PC-9 (cell line): ENCODE measurements around the gene USP48. TPM values are rescaled to one million over a fixed set of nuclear protein-coding genes. Genes with fewer than 3 reads are reported as not detected.

Experiments
- BruUV-seq: library from RNA; stranded (reverse); fragments of 400-500 nt; replicated peaks from 2 replicates; lab custom pipeline; 2021; lab: Mats Ljungman, UMichigan
- CTCF ChIA-PET: fragments of 300-600 bp; sonication (Branson Sonifier 250); formaldehyde crosslinking; loops from one replicate; lab custom pipeline; 2022; ENCODE audit warnings: antibody characterized with exemption; lab: Charles Lee
- POLR2A ChIA-PET: fragments of 300-600 bp; sonication (Branson Sonifier 250); formaldehyde crosslinking; loops from one replicate; lab custom pipeline; 2022; ENCODE audit warnings: antibody characterized with exemption; ENCODE audit not compliant: unreplicated experiment; lab: Charles Lee
- DNase-seq, 2 experiments: peaks; one replicate each; pipeline versions ENCODE4 v3.0.0 to v3.0.0-alpha.2; 2015 to 2022; ENCODE audit warnings: mixed read lengths in 1 of 2
- H2AFZ ChIP-seq: fragments of 200-600 bp; sonication (generic); 2 replicates; pipeline ENCODE4 v1.8.1; 2017; ENCODE audit warnings: antibody characterized with exemption
- H3F3A ChIP-seq: fragments of 200-600 bp; sonication (generic); 2 replicates; pipeline ENCODE4 v1.8.1; 2017; ENCODE audit warnings: antibody characterized with exemption, mild to moderate bottlenecking, low read depth; ENCODE audit not compliant: insufficient read depth
- H3K27ac ChIP-seq: fragments of 200-600 bp; sonication (generic); 2 replicates; pipeline ENCODE4 v1.6.1; 2016; ENCODE audit warnings: mixed run types
- H3K27me3 ChIP-seq: fragments of 200-600 bp; sonication (generic); 2 replicates; pipeline ENCODE4 v1.6.1; 2016; ENCODE audit warnings: low read depth, mixed run types; ENCODE audit not compliant: insufficient read depth
- H3K36me3 ChIP-seq: fragments of 200-600 bp; sonication (generic); 2 replicates; pipeline ENCODE4 v1.6.1; 2016; ENCODE audit warnings: low read depth, mixed run types
- H3K4me1 ChIP-seq: fragments of 200-600 bp; sonication (generic); replicated peaks from 2 replicates; pipeline ENCODE4 v1.6.1; 2016; ENCODE audit warnings: mixed run types; ENCODE audit not compliant: insufficient read depth
- H3K4me2 ChIP-seq: fragments of 200-600 bp; sonication (generic); 2 replicates; pipeline ENCODE4 v1.6.1; 2017; ENCODE audit warnings: mixed run types
- H3K4me3 ChIP-seq: fragments of 200-600 bp; sonication (generic); 2 replicates; pipeline ENCODE4 v1.6.1; 2016; ENCODE audit warnings: mixed run types
- H3K79me2 ChIP-seq: fragments of 200-600 bp; sonication (generic); 2 replicates; pipeline ENCODE4 v1.6.1; 2017; ENCODE audit warnings: low read depth, mixed run types
- H3K9me2 ChIP-seq: fragments of 200-600 bp; sonication (generic); 2 replicates; pipeline ENCODE4 v1.8.1; 2017; ENCODE audit warnings: mild to moderate bottlenecking; ENCODE audit not compliant: insufficient read depth
- H3K9me3 ChIP-seq: fragments of 200-600 bp; sonication (generic); 2 replicates; pipeline ENCODE4 v1.8.1; 2016; ENCODE audit warnings: low read depth; ENCODE audit not compliant: insufficient read depth
- H4K20me1 ChIP-seq: fragments of 200-600 bp; sonication (generic); 2 replicates; pipeline ENCODE4 v1.8.1; 2017; ENCODE audit not compliant: insufficient read depth
- CTCF ChIP-seq: fragments of 200-600 bp; sonication (generic); conservative IDR thresholded peaks from 2 replicates; pipeline ENCODE4 v1.6.1; 2017; ENCODE audit warnings: mixed run types, antibody characterized with exemption, mild to moderate bottlenecking, moderate library complexity
- EZH2 ChIP-seq: fragments of 200-600 bp; sonication (generic); IDR thresholded peaks from 2 replicates; pipeline ENCODE4 v1.8.0; 2017; ENCODE audit warnings: antibody characterized with exemption, low read depth
- intact Hi-C: fragments of 100-400 bp; cut with micrococcal nuclease; formaldehyde crosslinking; loops from one replicate; pipeline ENCODE4 v1.10.0; 2022; ENCODE audit not compliant: unreplicated experiment
- total RNA-seq: library from RNA; stranded (reverse); gene quantifications from 2 replicates; pipeline ENCODE4 v1.2.3, GENCODE V29; 2021

The USP48 gene
- total RNA-seq, 1 experiment from 2014 or later, result 63.1 TPM

GRCh38 chr1:21734526-21734925, 48.4 kb downstream of the USP48 start:
- Histone ChIP-seq H3K4me3 (no peak overlapping the region), H3K27me3 (no peaks in the 10 kb centered on the region), H3F3A (peaks cover 1% of the 10 kb centered on the region; the same call in 1 of the 2 replicates), H3K4me1 (no peaks in the 10 kb centered on the region), H3K9me3 (no peaks in the 10 kb centered on the region), H3K4me2 (no peak overlapping the region), H3K36me3 (no peaks in the 10 kb centered on the region), H3K9me2 (no peaks in the 10 kb centered on the region), H3K27ac (no peak overlapping the region), H4K20me1 (no peaks in the 10 kb centered on the region), H2AFZ (no peak overlapping the region), H3K79me2 (no peaks in the 10 kb centered on the region)
- TF ChIP-seq CTCF, result no peak
- no peak for TF ChIP-seq EZH2
- POLR2A ChIA-PET, result interaction anchor here (0.6 to 0.7 kb wide), 2 partner anchors 181 to 1957 kb away, joined by 3 read pairs; partner anchors contain the start of gene RPL11
- no peak for DNase-seq
- no TSS peak for BruUV-seq
- intact Hi-C loops, result no loop called here
- CTCF ChIA-PET, result no interaction called here

GRCh38 chr1:21732664-21733063, 50.3 kb downstream of the USP48 start:
- H3K27me3 ChIP-seq, result no peaks in the 10 kb centered on the region
- H3F3A ChIP-seq, result peaks cover 3% of the 10 kb centered on the region; the same call in 1 of the 2 replicates
- ChIA-PET POLR2A (no interaction called here), CTCF (no interaction called here)
- no peaks in the 10 kb centered on the region for H3K9me2 ChIP-seq
- H3K27ac ChIP-seq, result no peak overlapping the region
- H3K4me3 ChIP-seq, result no peak overlapping the region
- H3K4me2 ChIP-seq, result no peak overlapping the region
- H2AFZ ChIP-seq, result no peak overlapping the region
- H3K9me3 ChIP-seq, result no peaks in the 10 kb centered on the region
- TF ChIP-seq CTCF (no peak), EZH2 (no peak)
- intact Hi-C loops, result no loop called here
- H3K79me2 ChIP-seq, result no peaks in the 10 kb centered on the region
- no peaks in the 10 kb centered on the region for H3K4me1 ChIP-seq
- H4K20me1 ChIP-seq, result no peaks in the 10 kb centered on the region
- H3K36me3 ChIP-seq, result 0 out of 2 replicates have a peak, but pooled peaks cover 2% of the 10 kb centered on the region
- BruUV-seq, result no TSS peak
- DNase-seq, result no peak

- CTCF ChIA-PET, result no interaction called here
- H3K79me2 ChIP-seq, result no peaks in the 10 kb centered on the region
Observed at GRCh38 chr1:21725748-21726392, 57.1 kb downstream of the USP48 start.

More at GRCh38 chr1:21725748-21726392, 57.1 kb downstream of the USP48 start:
- POLR2A ChIA-PET, result interaction anchor here (0.6 kb wide), 1 partner anchor 939 kb away, joined by 6 read pairs; no protein-coding TSS in a partner anchor
- intact Hi-C loops, result no loop called here
- Histone ChIP-seq H3K4me1 (no peaks in the 10 kb centered on the region), H3K27ac (no peak overlapping the region), H2AFZ (no peak overlapping the region), H3K9me2 (no peaks in the 10 kb centered on the region), H3F3A (peaks cover 3% of the 10 kb centered on the region; the same call in 1 of the 2 replicates), H3K9me3 (no peaks in the 10 kb centered on the region), H4K20me1 (no peaks in the 10 kb centered on the region), H3K36me3 (0 out of 2 replicates have a peak, but pooled peaks cover 2% of the 10 kb centered on the region), H3K4me2 (no peak overlapping the region), H3K27me3 (no peaks in the 10 kb centered on the region), H3K4me3 (no peak overlapping the region)
- no TSS peak for BruUV-seq
- TF ChIP-seq CTCF, result no peak
- no peak for TF ChIP-seq EZH2
- DNase-seq, result no peak
